Measurements from ENCODE around the gene GLI3.

DNA sequence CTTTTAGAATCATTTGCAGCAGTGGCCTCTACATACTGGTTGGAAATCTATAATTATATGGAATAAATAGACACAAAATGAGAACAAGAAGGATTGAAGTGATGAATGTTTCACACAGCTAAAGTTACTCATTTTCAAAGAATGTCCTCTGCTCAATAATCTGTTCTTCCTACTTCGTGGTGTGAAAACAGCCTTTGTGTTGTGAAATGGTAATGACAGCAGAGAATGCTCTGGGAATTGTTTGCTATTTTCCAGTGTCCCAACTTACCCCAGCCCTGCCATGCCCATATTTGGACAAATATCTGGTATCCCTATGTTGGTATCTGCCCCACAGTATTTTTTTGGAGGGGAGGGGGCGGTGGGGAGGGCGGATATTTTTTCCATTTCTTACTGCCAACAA, 130.4 kb downstream of the GLI3 start:
- TF ChIP-seq CTCF (conservative IDR thresholded peaks at IDR 0.05 in 1 of 2, IDR thresholded peaks at IDR 0.05 in 1 of 2; ENCODE audit: extremely low read depth in 1 of 2, insufficient read depth in 1 of 2, low read depth in 1 of 2, low read length in 2 of 2): no peak
- no peak for TF ChIP-seq EZH2 (IDR thresholded peaks at IDR 0.05; ENCODE audit: borderline replicate concordance, low read length)
